Measurements from ENCODE around the gene CHKA. TPM values are rescaled to one million over a fixed set of nuclear protein-coding genes. Genes with fewer than 3 reads are reported as not detected.

Gene CHKA
- total RNA-seq, 4 donors from 2014 or later = 86.8 to 106 (median 93.1) TPM

GRCh38 chr11:68090287-68090686 is 30.9 kb downstream of the CHKA start:
- Histone ChIP-seq H3K9me3 (no peaks in the 10 kb centered on the region), H3K4me1 (peaks cover 19 to 30% of the 10 kb centered on the region in 2 donors), H3K4me3 (replicated peaks in 1 of 3) (no peak overlapping the region), H3K27me3 (no peaks in the 10 kb centered on the region), H3K36me3 (no peaks in the 10 kb centered on the region), H3K27ac (peak overlapping the region; percentile 20 to 54 (median 52))
- TF ChIP-seq POLR2A (IDR thresholded peaks at IDR 0.05) (no peak), CTCF (IDR thresholded peaks at IDR 0.05) (no peak)
- 75 to 86% methylated on average over 1 of the region's 1 CpG for WGBS, 2 donors
- DNase-seq = no peak
- intact Hi-C loops (cut with DNase I) = no loop called here

GRCh38 chr11:68089679-68090078 is 31.5 kb downstream of the CHKA start:
- TF ChIP-seq CTCF (IDR thresholded peaks at IDR 0.05) = no peak
- no peak for TF ChIP-seq POLR2A (IDR thresholded peaks at IDR 0.05)
- Histone ChIP-seq H3K4me1 (peaks cover 19 to 36% of the 10 kb centered on the region in 2 donors), H3K9me3 (no peaks in the 10 kb centered on the region), H3K36me3 (no peaks in the 10 kb centered on the region), H3K27me3 (no peaks in the 10 kb centered on the region), H3K4me3 (replicated peaks in 1 of 3) (no peak overlapping the region), H3K27ac (peak overlapping the region in 2 of 3 donors; percentile 6 to 28)
- intact Hi-C loops (cut with DNase I) = no loop called here
- 66 to 74% methylated on average over 8 of the region's 8 CpGs for WGBS, 2 donors
- DNase-seq = no peak

- 95 to 98% methylated on average over 3 of the region's 3 CpGs for WGBS, 2 donors
- intact Hi-C loops (cut with DNase I) = no loop called here
These were observed 37.7 kb downstream of the CHKA start for GRCh38 chr11:68083517-68083916.

GRCh38 chr11:68082481-68082880 is 38.7 kb downstream of the CHKA start:
- Histone ChIP-seq H3K27ac (peak overlapping the region; percentile 71 to 86 (median 80)), H3K9me3 (no peaks in the 10 kb centered on the region), H3K36me3 (peaks cover 0 to 7% of the 10 kb centered on the region in 2 donors), H3K4me3 (replicated peaks in 1 of 3) (no peak overlapping the region), H3K4me1 (peaks cover 39 to 48% of the 10 kb centered on the region in 2 donors), H3K27me3 (no peaks in the 10 kb centered on the region)
- DNase-seq = no peak
- WGBS, 2 donors = 20 to 24% methylated on average over 3 of the region's 3 CpGs
- intact Hi-C loops (cut with DNase I) = no loop called here
- TF ChIP-seq CTCF (IDR thresholded peaks at IDR 0.05) = no peak
- no peak for TF ChIP-seq POLR2A (IDR thresholded peaks at IDR 0.05)

More at GRCh38 chr11:68083517-68083916, 37.7 kb downstream of the CHKA start:
- Histone ChIP-seq H3K36me3 (peaks cover 0 to 7% of the 10 kb centered on the region in 2 donors), H3K9me3 (no peaks in the 10 kb centered on the region), H3K27ac (peak overlapping the region; percentile 14 to 80 (median 57)), H3K27me3 (no peaks in the 10 kb centered on the region), H3K4me3 (replicated peaks in 1 of 3) (no peak overlapping the region), H3K4me1 (peaks cover 28 to 37% of the 10 kb centered on the region in 2 donors)
- no peak for DNase-seq
- TF ChIP-seq CTCF (IDR thresholded peaks at IDR 0.05) (no peak), POLR2A (IDR thresholded peaks at IDR 0.05) (no peak)

- Histone ChIP-seq H3K36me3 (peaks cover 0 to 7% of the 10 kb centered on the region in 2 donors), H3K27me3 (no peaks in the 10 kb centered on the region), H3K27ac (peak overlapping the region; percentile 71 to 86 (median 80)), H3K9me3 (no peaks in the 10 kb centered on the region), H3K4me1 (peaks cover 40 to 56% of the 10 kb centered on the region in 2 donors), H3K4me3 (replicated peaks in 1 of 3) (no peak overlapping the region)
- no peak for TF ChIP-seq CTCF (IDR thresholded peaks at IDR 0.05)
- peak in 1 of 2 donors; percentile 44 for TF ChIP-seq POLR2A (IDR thresholded peaks at IDR 0.05)
- WGBS, 2 donors = 15 to 48% methylated on average over 9 of the region's 9 CpGs
- intact Hi-C loops (cut with DNase I) = no loop called here
- DNase-seq = peak; percentile 88 to 90
These were observed 39.5 kb downstream of the CHKA start for GRCh38 chr11:68081691-68082090.

Data from thyroid gland (tissue), 4 donors.